Fibroblast of upper back skin (primary cell): ENCODE data around the gene ATP6V0B.

Experiments used
- DNase-seq: peaks from one replicate; pipeline ENCODE4 v3.0.0-alpha.2; 2013

The ATP6V0B gene

DNA sequence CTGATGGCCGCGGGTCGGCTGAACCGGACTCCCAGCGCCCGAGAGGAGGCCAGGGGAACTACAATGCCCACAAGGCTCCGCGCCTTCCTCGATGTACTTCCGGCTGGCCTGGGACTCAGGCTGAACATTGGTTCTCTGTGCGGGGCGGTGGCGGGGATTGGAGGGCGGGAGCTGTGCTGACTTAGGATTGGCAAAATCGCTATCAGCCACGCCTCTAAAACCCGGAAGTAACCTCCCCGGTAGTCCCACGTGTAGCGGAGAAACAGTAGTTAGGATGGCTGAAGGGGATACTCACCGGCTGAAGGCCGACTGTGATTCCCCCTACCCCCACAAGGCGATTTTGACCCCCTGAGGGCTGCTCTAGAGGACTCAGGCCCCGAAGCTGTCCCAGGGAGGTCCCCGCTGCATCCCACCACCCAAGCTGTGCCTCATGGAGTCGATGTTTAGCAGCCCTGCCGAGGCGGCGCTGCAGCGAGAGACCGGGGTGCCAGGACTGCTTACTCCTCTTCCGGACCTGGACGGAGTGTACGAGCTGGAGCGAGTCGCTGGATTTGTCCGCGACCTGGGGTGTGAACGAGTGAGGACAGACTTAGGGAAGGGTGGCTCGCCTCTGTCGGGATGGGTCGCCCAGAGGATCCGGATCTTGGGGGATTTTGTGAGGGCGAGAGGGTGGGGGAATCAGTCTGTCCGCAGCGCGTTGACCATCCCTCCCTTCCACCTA lies 4.9 kb upstream of the ATP6V0B start, which contains the start of gene DPH2:
Gene DPH2 (plus strand): TSS at position 265 of the 721 bp plus-strand sequence. CDS start 166 bp downstream, at position 431.
- DNase-seq = peak; percentile 96

GRCh38 chr1:43970502-43970901 lies 4.3 kb upstream of the ATP6V0B start:
- no peak for DNase-seq

DNA sequence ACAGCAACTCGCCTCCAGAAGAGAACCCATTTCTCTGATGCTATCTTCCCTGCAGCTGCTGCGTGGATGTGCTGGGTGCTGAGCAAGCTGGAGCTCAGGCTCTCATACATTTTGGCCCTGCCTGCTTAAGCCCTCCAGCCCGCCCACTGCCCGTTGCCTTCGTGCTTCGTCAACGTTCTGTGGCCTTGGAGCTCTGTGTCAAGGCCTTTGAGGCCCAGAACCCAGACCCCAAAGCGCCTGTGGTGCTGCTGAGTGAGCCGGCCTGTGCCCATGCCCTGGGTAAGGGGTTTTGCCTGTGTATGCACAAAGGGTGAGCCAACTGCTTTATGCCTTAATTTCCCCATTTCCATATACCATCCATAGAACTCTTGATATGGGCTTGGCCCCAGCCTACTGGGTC lies 3.8 kb upstream of the ATP6V0B start:
- no peak for DNase-seq

GRCh38 chr1:43971336-43971980 lies 3.3 kb upstream of the ATP6V0B start:
- no peak for DNase-seq

GRCh38 chr1:43973981-43974442 lies 748 bp upstream of the ATP6V0B start:
- no peak for DNase-seq

DNA sequence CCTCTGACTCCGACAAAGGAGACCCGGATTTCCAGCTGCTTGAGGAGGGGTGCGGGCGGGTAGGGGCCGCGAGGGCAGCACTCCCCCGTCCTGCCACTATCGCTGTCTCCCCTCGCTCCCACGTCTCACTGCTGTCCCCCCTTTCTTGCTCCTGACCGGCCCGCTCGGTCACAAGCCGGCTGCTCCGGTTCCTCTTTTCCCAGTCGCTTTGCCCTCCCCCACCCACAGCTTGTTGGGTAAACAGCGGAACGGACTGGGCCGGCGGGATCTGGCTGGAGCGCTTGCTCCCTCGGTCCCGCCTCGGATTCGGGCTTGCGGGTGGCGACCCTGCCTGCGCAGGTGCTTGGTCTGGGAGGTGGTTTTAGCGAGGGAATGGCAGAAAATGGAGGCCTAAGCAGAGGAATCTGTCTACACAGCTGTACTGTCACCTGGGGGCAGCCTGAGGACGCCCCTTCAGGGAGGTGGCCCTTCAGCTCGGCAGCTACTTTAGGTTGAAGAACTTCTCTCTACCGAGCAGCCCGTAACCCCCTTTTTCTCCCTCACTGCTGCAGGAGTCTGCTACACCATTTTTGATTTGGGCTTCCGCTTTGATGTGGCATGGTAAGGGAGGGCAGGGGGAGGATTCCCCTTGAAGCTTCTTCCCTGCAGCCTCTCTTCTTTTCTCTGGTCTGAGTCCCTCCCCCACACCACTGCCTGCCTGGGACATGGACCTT lies 645 bp downstream of the ATP6V0B start:
- no peak for DNase-seq

GRCh38 chr1:43976045-43976444 lies 1.3 kb downstream of the ATP6V0B start:
- DNase-seq = no peak

GRCh38 chr1:43976890-43977289 lies 2.1 kb downstream of the ATP6V0B start:
- DNase-seq = no peak

GRCh38 chr1:43977376-43978263 lies 2.9 kb downstream of the ATP6V0B start:
- DNase-seq = no peak

DNA sequence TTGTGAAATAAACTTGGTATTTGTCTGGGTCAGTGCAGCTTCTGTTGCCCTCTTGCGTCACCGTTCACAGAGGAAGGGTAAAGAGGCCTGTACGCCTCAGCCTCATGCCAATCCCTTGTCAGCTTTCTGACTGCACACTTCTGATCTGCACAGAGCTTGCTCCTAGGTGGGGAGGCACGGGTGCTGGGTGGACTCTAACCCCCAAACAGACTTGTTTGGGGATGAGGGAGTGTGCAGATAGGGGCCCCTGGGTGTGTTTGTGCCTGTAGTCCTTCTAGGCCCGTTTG lies 3.4 kb downstream of the ATP6V0B start:
- DNase-seq = no peak

DNA sequence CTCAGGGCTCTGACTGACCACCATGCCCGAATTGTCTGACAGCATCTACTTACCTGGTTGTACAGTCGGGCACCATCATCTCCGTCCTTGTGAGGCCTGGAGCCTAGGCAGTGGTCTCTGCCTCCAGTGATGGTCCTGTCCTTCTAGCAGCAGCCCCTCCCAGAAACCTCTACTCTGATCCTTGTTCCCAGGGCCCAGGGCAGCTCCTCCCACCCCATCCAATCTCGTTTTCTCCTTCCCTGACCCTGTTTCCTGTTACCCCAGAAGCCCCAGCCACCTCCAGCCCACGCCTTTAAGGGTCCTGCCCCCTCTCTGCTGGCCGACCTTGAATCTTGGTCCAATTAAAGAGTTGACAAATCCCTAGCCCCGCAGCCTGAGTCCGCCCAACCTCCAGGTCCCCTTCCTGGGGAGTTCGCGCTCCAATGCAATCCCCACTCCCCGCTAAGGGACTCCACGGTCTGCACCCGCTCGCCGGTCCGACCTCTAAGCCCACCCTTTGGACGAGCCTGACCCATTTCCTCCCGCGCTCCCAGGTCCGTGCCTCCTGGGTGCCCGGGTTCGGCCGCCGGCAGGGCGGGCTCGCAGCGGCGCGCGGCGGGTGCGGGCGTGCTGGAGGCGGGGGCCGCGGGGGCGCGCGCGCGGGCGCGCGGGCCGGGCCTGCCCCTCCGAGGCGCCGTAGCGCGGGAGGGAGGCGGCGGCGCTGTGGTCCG lies 3.9 kb downstream of the ATP6V0B start, which contains the start of gene B4GALT2:
Gene B4GALT2 (plus strand): TSS at position 660 of the 710 bp plus-strand sequence. CDS start 1,951 bp downstream, outside the sequence.
- DNase-seq = peak; percentile 28

GRCh38 chr1:43979261-43979527 lies 4.4 kb downstream of the ATP6V0B start:
- DNase-seq = no peak

DNA sequence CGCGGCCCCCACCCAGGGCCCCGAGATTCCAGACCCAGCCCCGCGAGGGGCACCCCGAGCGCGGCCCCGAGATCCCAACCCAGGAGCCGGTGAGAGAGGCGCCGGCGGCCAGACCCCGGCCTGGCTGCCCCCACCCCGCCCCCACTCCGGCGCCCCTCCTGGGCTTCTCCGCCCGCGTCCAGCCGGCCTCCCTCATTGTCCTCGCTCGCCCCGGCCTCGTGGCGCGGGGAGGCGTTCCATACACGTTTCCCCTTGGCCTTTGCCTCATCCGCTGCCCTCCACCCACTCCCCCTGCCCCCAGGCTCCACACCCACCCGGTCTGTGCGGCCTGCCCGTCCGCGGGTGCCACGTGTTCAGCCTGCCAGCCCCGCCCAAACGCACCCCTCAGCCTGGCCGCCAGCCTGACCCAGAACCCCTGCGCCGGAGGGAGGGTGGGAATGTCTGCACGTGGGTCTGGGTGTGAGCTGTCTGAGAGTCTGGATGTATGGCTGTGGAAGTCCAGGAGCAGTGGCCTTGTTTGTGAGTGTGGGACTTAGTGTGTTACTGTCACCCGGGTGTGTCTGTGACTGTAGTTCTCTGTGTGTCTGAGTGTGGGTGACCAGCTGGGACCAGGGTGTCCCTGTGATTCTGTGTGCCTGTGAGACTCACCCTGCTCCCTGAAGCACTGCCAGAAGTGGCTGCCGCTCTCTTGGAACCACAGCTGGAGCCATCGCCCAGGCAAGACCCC lies 4.9 kb downstream of the ATP6V0B start:
- DNase-seq = peak; percentile 72

DNA sequence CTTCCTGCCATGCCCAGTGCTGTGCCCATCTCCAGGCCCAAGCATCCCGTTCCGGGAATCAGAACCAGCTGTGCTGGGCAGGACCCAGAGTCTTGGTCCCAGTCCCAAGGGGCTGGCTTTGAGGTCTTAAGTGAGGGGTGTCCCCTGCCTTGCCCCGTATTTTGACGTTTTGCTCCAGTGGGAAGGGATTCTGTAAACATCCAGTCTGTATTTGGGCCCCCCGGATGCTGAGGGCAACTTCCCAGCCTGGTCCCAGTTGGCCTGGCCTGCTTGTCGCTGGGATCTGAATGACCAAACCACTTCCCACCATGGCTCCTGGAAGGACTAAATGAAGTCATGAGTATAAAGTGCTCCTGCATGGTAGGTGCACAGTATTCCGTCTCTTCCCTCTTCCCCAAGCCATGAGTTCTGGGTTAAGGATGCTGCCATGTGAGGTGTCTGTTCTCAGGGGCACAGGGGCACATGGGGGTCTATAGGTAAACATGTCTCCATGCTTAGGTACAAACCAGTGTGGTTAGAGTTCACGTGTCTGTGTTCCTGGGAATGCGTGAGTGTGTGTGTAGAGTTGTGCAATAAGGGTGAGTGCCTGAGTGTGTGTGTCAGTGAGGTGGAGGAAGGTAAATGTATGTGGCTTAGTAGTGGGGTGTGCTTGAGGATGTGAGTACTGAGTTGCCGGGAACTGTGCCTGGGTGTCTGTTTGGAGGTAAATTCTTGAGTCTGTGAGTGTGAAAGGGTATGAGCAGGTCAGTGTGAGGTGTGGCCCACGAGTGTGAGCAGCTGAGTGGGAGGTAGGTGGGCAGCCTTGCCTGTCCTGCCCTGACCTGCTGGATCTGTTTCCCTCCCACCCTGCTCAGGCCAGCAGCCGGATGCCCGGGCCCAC lies 5.7 kb downstream of the ATP6V0B start:
- DNase-seq = peak; percentile 41

DNA sequence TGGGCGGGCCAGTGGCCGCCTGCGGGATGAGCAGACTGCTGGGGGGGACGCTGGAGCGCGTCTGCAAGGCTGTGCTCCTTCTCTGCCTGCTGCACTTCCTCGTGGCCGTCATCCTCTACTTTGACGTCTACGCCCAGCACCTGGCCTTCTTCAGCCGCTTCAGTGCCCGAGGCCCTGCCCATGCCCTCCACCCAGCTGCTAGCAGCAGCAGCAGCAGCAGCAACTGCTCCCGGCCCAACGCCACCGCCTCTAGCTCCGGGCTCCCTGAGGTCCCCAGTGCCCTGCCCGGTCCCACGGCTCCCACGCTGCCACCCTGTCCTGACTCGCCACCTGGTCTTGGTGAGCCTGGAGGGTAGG lies 6.4 kb downstream of the ATP6V0B start:
- DNase-seq = no peak

DNA sequence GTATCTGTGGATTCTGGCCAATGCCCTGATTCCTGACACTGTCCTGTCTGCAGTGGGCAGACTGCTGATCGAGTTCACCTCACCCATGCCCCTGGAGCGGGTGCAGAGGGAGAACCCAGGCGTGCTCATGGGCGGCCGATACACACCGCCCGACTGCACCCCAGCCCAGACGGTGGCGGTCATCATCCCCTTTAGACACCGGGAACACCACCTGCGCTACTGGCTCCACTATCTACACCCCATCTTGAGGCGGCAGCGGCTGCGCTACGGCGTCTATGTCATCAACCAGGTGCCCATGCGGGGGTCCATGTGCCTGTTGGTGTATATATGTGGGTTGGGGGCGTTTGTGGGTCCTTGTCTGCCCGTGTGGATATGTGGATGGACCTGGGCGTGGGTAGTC lies 6.9 kb downstream of the ATP6V0B start:
- no peak for DNase-seq

- DNase-seq = no peak
Measured at GRCh38 chr1:43982241-43982640, 7.5 kb downstream of the ATP6V0B start.

- DNase-seq = no peak
Measured at GRCh38 chr1:43982808-43983207, 8.0 kb downstream of the ATP6V0B start.

GRCh38 chr1:43983253-43983899 lies 8.6 kb downstream of the ATP6V0B start:
- no peak for DNase-seq

DNA sequence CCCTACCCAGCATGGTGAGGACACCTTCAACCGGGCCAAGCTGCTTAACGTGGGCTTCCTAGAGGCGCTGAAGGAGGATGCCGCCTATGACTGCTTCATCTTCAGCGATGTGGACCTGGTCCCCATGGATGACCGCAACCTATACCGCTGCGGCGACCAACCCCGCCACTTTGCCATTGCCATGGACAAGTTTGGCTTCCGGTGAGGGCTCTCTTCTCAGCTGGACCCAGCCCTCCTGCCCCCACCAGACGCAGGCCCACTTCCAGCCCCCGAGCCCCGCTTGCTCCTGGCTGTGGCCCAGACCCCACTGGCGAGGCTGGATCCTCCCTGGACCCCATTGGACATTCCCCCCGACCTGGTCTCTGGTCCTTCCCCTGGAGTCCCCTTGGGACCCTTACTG lies 10.1 kb downstream of the ATP6V0B start:
- no peak for DNase-seq
